Osteoblast (primary cell): Measurements from ENCODE around the gene ZNF18. TPM values are rescaled to one million over a fixed set of nuclear protein-coding genes. Genes with fewer than 3 reads are reported as not detected.

ENCODE experiments used
- DNase-seq: peaks from one replicate; pipeline ENCODE4 v3.0.0; 2011; ENCODE audit warnings: low spot score, mixed read lengths; ENCODE audit not compliant: insufficient read length; ENCODE audit errors: missing footprints
- H2AFZ ChIP-seq: 2 replicates; pipeline ENCODE4 v1.6.0; 2011; ENCODE audit warnings: mild to moderate bottlenecking, low read length
- H3K27ac ChIP-seq: 2 replicates; pipeline ENCODE4 v1.5.1; 2011; ENCODE audit warnings: mild to moderate bottlenecking, low read depth, low read length, moderate library complexity
- H3K27me3 ChIP-seq: 2 replicates; pipeline ENCODE4 v1.6.0; 2012; ENCODE audit warnings: mild to moderate bottlenecking, control low read depth, inconsistent platforms, low read length, moderate library complexity; ENCODE audit not compliant: insufficient read depth
- H3K36me3 ChIP-seq: 2 replicates; pipeline ENCODE4 v1.5.1; 2011; ENCODE audit warnings: mild to moderate bottlenecking, low read length, control low read depth, moderate library complexity; ENCODE audit not compliant: insufficient read depth
- H3K4me1 ChIP-seq: 2 replicates; pipeline ENCODE4 v1.5.1; 2011; ENCODE audit warnings: mild to moderate bottlenecking, low read length, control low read depth, moderate library complexity; ENCODE audit not compliant: insufficient read depth
- H3K4me2 ChIP-seq: 2 replicates; pipeline ENCODE4 v1.6.0; 2011; ENCODE audit warnings: mild to moderate bottlenecking, low read length; ENCODE audit not compliant: insufficient read depth
- H3K4me3 ChIP-seq: fragments of 200-600 bp; sonication (generic); 3 replicates; pipeline ENCODE4 v1.5.1; 2012; ENCODE audit warnings: mild to moderate bottlenecking, low read length, inconsistent platforms; ENCODE audit not compliant: insufficient read depth
- H3K79me2 ChIP-seq: 2 replicates; pipeline ENCODE4 v1.6.0; 2012; ENCODE audit warnings: mild to moderate bottlenecking, low read length, control low read depth, inconsistent platforms; ENCODE audit not compliant: insufficient read depth
- H3K9me3 ChIP-seq: 2 replicates; pipeline ENCODE4 v1.5.1; 2011; ENCODE audit warnings: low read depth, low read length, control low read depth
- H4K20me1 ChIP-seq: 2 replicates; pipeline ENCODE4 v1.6.0; 2012; ENCODE audit warnings: mild to moderate bottlenecking, low read length, control low read depth; ENCODE audit not compliant: insufficient read depth
- total RNA-seq: library from RNA; depleted of rRNA; stranded (reverse); fragments of >200 nt; gene quantifications from 2 replicates; pipeline ENCODE4 v1.2.3, GENCODE V29; 2012
- TF ChIP-seq, protein P1 (sequence below): IDR thresholded peaks from 2 replicates; pipeline ENCODE4 v1.5.1; 2011; ENCODE audit warnings: mild to moderate bottlenecking, low read depth, low read length, moderate library complexity; ENCODE audit errors: extremely low read depth

ZNF18 gene
- total RNA-seq, 1 donor, result 13.4 TPM

GRCh38 chr17:12040478-12040877 is 43.2 kb upstream of the ZNF18 start:
- no peaks in the 10 kb centered on the region for H3K9me3 ChIP-seq
- no peak overlapping the region for H3K4me2 ChIP-seq
- no peak overlapping the region for H2AFZ ChIP-seq
- no peak for DNase-seq
- no peaks in the 10 kb centered on the region for H3K27me3 ChIP-seq
- peaks cover 50% of the 10 kb centered on the region for H4K20me1 ChIP-seq
- peaks cover 76% of the 10 kb centered on the region for H3K79me2 ChIP-seq
- no peak overlapping the region for H3K4me3 ChIP-seq
- H3K27ac ChIP-seq, result no peak overlapping the region
- H3K36me3 ChIP-seq, result no peaks in the 10 kb centered on the region
- peaks cover 17% of the 10 kb centered on the region for H3K4me1 ChIP-seq
- TF ChIP-seq, protein P1, sequence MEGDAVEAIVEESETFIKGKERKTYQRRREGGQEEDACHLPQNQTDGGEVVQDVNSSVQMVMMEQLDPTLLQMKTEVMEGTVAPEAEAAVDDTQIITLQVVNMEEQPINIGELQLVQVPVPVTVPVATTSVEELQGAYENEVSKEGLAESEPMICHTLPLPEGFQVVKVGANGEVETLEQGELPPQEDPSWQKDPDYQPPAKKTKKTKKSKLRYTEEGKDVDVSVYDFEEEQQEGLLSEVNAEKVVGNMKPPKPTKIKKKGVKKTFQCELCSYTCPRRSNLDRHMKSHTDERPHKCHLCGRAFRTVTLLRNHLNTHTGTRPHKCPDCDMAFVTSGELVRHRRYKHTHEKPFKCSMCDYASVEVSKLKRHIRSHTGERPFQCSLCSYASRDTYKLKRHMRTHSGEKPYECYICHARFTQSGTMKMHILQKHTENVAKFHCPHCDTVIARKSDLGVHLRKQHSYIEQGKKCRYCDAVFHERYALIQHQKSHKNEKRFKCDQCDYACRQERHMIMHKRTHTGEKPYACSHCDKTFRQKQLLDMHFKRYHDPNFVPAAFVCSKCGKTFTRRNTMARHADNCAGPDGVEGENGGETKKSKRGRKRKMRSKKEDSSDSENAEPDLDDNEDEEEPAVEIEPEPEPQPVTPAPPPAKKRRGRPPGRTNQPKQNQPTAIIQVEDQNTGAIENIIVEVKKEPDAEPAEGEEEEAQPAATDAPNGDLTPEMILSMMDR, result no peak

GRCh38 chr17:12037970-12038369 is 40.7 kb upstream of the ZNF18 start:
- TF ChIP-seq, protein P1, result no peak
- peaks cover 17% of the 10 kb centered on the region for H3K4me1 ChIP-seq
- H3K4me3 ChIP-seq, result no peak overlapping the region
- no peaks in the 10 kb centered on the region for H3K27me3 ChIP-seq
- peaks cover 66% of the 10 kb centered on the region for H3K79me2 ChIP-seq
- no peak overlapping the region for H2AFZ ChIP-seq
- no peak overlapping the region for H3K4me2 ChIP-seq
- peaks cover 4% of the 10 kb centered on the region for H3K36me3 ChIP-seq
- no peak for DNase-seq
- H4K20me1 ChIP-seq, result peaks cover 48% of the 10 kb centered on the region
- H3K9me3 ChIP-seq, result no peaks in the 10 kb centered on the region
- H3K27ac ChIP-seq, result no peak overlapping the region

- H2AFZ ChIP-seq, result no peak overlapping the region
- TF ChIP-seq, protein P1, result no peak
- DNase-seq, result no peak
- H3K4me1 ChIP-seq, result peaks cover 6% of the 10 kb centered on the region
- H3K36me3 ChIP-seq, result peaks cover 4% of the 10 kb centered on the region
- H3K27ac ChIP-seq, result no peak overlapping the region
- no peaks in the 10 kb centered on the region for H3K27me3 ChIP-seq
- peaks cover 59% of the 10 kb centered on the region for H4K20me1 ChIP-seq
- H3K79me2 ChIP-seq, result peaks cover 72% of the 10 kb centered on the region
- no peak overlapping the region for H3K4me2 ChIP-seq
- H3K9me3 ChIP-seq, result no peaks in the 10 kb centered on the region
- no peak overlapping the region for H3K4me3 ChIP-seq
Measured at GRCh38 chr17:12035673-12036072, 38.4 kb upstream of the ZNF18 start.

GRCh38 chr17:12034538-12034937 is 37.3 kb upstream of the ZNF18 start:
- no peak for DNase-seq
- TF ChIP-seq, protein P1, result no peak
- H3K4me2 ChIP-seq, result no peak overlapping the region
- H4K20me1 ChIP-seq, result peaks cover 60% of the 10 kb centered on the region
- no peaks in the 10 kb centered on the region for H3K9me3 ChIP-seq
- H3K27ac ChIP-seq, result no peak overlapping the region
- H3K36me3 ChIP-seq, result peaks cover 4% of the 10 kb centered on the region
- H3K79me2 ChIP-seq, result peaks cover 75% of the 10 kb centered on the region
- no peaks in the 10 kb centered on the region for H3K27me3 ChIP-seq
- H3K4me1 ChIP-seq, result no peaks in the 10 kb centered on the region
- no peak overlapping the region for H3K4me3 ChIP-seq
- no peak overlapping the region for H2AFZ ChIP-seq
